ENCODE results near the gene TEAD3. TPM values are rescaled to one million over a fixed set of nuclear protein-coding genes. Genes with fewer than 3 reads are reported as not detected.

Gene TEAD3
- total RNA-seq, 1 experiment from 2014 or later: 27.0 TPM

- Histone ChIP-seq H3K27ac (ENCODE audit: insufficient read length, low read depth, low read length) (no peak overlapping the region), H3K9ac (ENCODE audit: extremely low read depth, insufficient read length, low read length) (no peak overlapping the region), H4K8ac (replicated peaks; ENCODE audit: insufficient read length, low read depth, low read length) (no peak overlapping the region), H3K9me3 (ENCODE audit: control insufficient read depth, low read depth, low read length) (no peaks in the 10 kb centered on the region), H3K14ac (ENCODE audit: insufficient read depth, low read length) (no peak overlapping the region; the same call in 1 of the 2 replicates), H2BK20ac (ENCODE audit: low read depth, low read length, poor library complexity, severe bottlenecking) (no peak overlapping the region), H3K23ac (ENCODE audit: insufficient read length, low read depth, low read length) (no peak overlapping the region), H4K5ac (ENCODE audit: insufficient read length, low read depth, low read length) (no peak overlapping the region), H3T11ph (ENCODE audit: low read length) (no peak overlapping the region), H3K4me2 (ENCODE audit: insufficient read depth, insufficient read length, low read length) (no peak overlapping the region), H3K23me2 (ENCODE audit: insufficient read length, low read depth, low read length, poor library complexity, severe bottlenecking) (no peaks in the 10 kb centered on the region), H3K79me2 (ENCODE audit: insufficient read depth, low read length) (no peaks in the 10 kb centered on the region), H2BK12ac (ENCODE audit: insufficient read length, low read depth, low read length) (no peak overlapping the region), H2AFZ (ENCODE audit: low read length) (no peak overlapping the region), H4K91ac (ENCODE audit: insufficient read length, low read depth, low read length) (no peak overlapping the region), H3K18ac (ENCODE audit: insufficient read length, low read depth, low read length) (no peak overlapping the region), H2BK5ac (ENCODE audit: insufficient read length, low read length) (no peak overlapping the region), H2BK120ac (ENCODE audit: low read depth, low read length, poor library complexity, severe bottlenecking) (no peak overlapping the region), H3K27me3 (ENCODE audit: insufficient read depth, low read length) (no peaks in the 10 kb centered on the region), H3K56ac (ENCODE audit: insufficient read length, low read depth, low read length) (no peak overlapping the region), H3K4me1 (ENCODE audit: insufficient read depth, low read length) (no peaks in the 10 kb centered on the region), H2BK15ac (ENCODE audit: low read depth, low read length) (no peak overlapping the region), H3K4ac (ENCODE audit: low read depth, low read length) (no peak overlapping the region), H3K79me1 (ENCODE audit: insufficient read depth, low read depth, low read length, poor library complexity, severe bottlenecking) (no peaks in the 10 kb centered on the region), H4K20me1 (ENCODE audit: control insufficient read depth, insufficient read depth, insufficient read length) (no peaks in the 10 kb centered on the region), H2AK5ac (ENCODE audit: insufficient read length, low read length) (no peak overlapping the region)
- no peak overlapping the region; a peak in 2 of 7 replicates for H3K27ac Mint-ChIP-seq
- H3K9me3 Mint-ChIP-seq: peaks cover 0 to 2% of the 10 kb centered on the region in 2 experiments; a peak in 2 of 5 replicates
- H3K36me3 Mint-ChIP-seq (ENCODE audit: insufficient read depth in 1 of 3, low read depth in 3 of 3): no peaks in the 10 kb centered on the region; a peak in 1 of 7 replicates
- TF ChIP-seq, protein P1, sequence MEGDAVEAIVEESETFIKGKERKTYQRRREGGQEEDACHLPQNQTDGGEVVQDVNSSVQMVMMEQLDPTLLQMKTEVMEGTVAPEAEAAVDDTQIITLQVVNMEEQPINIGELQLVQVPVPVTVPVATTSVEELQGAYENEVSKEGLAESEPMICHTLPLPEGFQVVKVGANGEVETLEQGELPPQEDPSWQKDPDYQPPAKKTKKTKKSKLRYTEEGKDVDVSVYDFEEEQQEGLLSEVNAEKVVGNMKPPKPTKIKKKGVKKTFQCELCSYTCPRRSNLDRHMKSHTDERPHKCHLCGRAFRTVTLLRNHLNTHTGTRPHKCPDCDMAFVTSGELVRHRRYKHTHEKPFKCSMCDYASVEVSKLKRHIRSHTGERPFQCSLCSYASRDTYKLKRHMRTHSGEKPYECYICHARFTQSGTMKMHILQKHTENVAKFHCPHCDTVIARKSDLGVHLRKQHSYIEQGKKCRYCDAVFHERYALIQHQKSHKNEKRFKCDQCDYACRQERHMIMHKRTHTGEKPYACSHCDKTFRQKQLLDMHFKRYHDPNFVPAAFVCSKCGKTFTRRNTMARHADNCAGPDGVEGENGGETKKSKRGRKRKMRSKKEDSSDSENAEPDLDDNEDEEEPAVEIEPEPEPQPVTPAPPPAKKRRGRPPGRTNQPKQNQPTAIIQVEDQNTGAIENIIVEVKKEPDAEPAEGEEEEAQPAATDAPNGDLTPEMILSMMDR (conservative IDR thresholded peaks at IDR 0.05): no peak
- WGBS (ENCODE audit: extremely low coverage, insufficient read length, low lambda C conversion rate): no CpG with 5 or more reads among the region's 9 CpGs
- H3K27me3 Mint-ChIP-seq (ENCODE audit: low read depth): peaks cover 6% of the 10 kb centered on the region
- no peak overlapping the region; a peak in 1 of 5 replicates for H3K4me3 Mint-ChIP-seq
- no peak for DNase-seq
- H3K4me1 Mint-ChIP-seq: peaks cover 15 to 17% of the 10 kb centered on the region in 2 experiments
These were observed 22.6 kb upstream of the TEAD3 start for GRCh38 chr6:35519313-35520015.
